Skeletal muscle satellite cell (primary cell): Measurements from ENCODE around the gene INO80B.
"Not testable (repeated sequence)": the region's sequence is repeated elsewhere in the genome, so short reads cannot be mapped to it uniquely, and the experiment has no call there.

Experiments used
- H3K27me3 ChIP-seq: 2 replicates; pipeline ENCODE4 v1.7.0; 2013; ENCODE audit warnings: low read length; ENCODE audit not compliant: control insufficient read depth, insufficient read depth
- H3K36me3 ChIP-seq: 2 replicates; pipeline ENCODE4 v1.7.0; 2013; ENCODE audit warnings: mild to moderate bottlenecking, control low read depth, low read length; ENCODE audit not compliant: insufficient read depth
- H3K4me1 ChIP-seq: 2 replicates; pipeline ENCODE4 v1.7.0; 2013; ENCODE audit warnings: low read length; ENCODE audit not compliant: control insufficient read depth, insufficient read depth
- H3K4me2 ChIP-seq: 2 replicates; pipeline ENCODE4 v1.7.0; 2013; ENCODE audit warnings: mild to moderate bottlenecking, low read length
- H3K4me3 ChIP-seq: 2 replicates; pipeline ENCODE4 v1.7.0; 2013; ENCODE audit warnings: low read length
- H3K9ac ChIP-seq: 2 replicates; pipeline ENCODE4 v1.7.0; 2013; ENCODE audit warnings: mild to moderate bottlenecking, low read depth, low read length, moderate library complexity
- H3K9me3 ChIP-seq: replicated peaks from 2 replicates; pipeline ENCODE4 v1.7.0; 2013; ENCODE audit warnings: mild to moderate bottlenecking, control low read depth, low read length

Gene INO80B

DNA sequence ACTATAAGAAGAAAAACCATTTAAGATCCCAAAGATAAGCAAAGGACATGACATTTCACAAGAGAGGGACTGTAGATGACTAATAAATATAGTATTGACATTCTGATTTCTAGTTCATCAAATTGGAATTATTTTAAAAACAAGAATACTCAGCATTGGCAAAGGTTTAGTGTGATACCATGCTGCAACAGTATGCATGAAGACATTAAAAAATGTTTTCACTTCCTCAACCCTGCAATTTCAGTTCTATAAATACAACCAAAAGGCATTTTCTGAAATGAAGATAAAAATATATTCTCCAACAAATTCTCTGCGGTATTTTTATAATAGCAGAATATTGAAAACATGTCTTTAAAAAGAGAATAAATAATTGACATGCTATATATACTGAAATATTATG, 35.5 kb upstream of the INO80B start:
- peaks cover 2% of the 10 kb centered on the region for H3K36me3 ChIP-seq
- no peaks in the 10 kb centered on the region for H3K9me3 ChIP-seq
- H3K4me3 ChIP-seq: no peak overlapping the region
- peaks cover 22% of the 10 kb centered on the region for H3K4me1 ChIP-seq
- H3K4me2 ChIP-seq: no peak overlapping the region
- H3K27me3 ChIP-seq: no peaks in the 10 kb centered on the region
- H3K9ac ChIP-seq: no peak overlapping the region

DNA sequence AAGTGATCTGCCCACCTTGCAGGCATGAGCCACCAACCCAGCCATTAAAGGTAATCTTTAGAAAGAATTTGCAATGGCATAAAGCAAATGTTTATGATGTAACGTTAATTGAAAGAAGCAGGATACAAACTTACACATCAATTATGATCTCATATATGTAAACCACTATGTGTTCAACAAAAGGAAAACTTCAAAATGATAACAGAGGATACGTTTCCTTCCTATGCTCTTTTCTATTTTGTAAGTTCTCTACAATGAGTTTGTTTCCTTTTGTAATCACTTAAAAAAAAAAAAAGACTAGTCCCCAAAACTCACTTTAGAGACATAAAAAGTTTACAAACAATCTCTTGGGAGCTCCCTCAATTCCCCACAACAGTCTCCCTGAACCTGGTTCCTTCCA, 34.9 kb upstream of the INO80B start:
- Histone ChIP-seq H3K36me3 (peaks cover 7% of the 10 kb centered on the region), H3K9me3 (no peaks in the 10 kb centered on the region), H3K4me1 (peaks cover 22% of the 10 kb centered on the region), H3K4me3 (no peak overlapping the region), H3K4me2 (no peak overlapping the region), H3K9ac (no peak overlapping the region), H3K27me3 (no peaks in the 10 kb centered on the region)

DNA sequence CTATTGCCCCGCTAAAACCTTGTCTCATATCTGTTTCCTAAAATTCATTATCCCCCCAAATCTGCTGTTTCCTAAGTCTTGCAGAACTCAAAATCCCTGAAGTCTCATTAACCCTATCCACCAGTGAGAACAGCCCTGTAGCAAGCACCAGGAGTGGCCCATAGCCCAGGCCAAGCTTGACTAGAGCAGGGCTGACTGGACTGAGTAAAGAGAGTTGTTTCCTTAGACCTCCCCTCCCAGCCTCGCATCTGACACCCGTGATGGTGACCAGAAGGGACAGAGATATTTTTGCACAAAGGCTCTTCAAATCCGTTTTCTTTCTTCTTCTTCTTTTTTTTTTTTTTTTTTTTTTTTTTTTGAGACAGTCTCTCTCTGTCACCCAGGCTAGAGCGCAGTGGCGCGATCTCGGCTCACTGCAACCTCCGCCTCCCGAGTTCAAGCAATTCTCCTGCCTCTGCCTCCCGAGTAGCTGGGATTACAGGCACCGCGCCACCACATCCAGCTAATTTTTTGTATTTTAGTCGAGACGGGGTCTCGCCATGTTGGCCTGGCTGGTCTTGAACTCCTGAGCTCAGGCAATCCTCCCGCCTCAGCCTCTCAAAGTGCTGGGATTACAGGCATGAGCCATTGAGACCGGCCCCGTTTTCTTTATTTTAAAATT, 34.3 kb upstream of the INO80B start:
- H3K27me3 ChIP-seq, H3K9me3 ChIP-seq: not testable (repeated sequence)
- peak overlapping the region; percentile 99 for H3K4me2 ChIP-seq
- H3K36me3 ChIP-seq: peaks cover 13% of the 10 kb centered on the region
- H3K4me3 ChIP-seq: peak overlapping the region; percentile 89
- H3K9ac ChIP-seq: peak overlapping the region; percentile 81
- H3K4me1 ChIP-seq: peaks cover 20% of the 10 kb centered on the region

DNA sequence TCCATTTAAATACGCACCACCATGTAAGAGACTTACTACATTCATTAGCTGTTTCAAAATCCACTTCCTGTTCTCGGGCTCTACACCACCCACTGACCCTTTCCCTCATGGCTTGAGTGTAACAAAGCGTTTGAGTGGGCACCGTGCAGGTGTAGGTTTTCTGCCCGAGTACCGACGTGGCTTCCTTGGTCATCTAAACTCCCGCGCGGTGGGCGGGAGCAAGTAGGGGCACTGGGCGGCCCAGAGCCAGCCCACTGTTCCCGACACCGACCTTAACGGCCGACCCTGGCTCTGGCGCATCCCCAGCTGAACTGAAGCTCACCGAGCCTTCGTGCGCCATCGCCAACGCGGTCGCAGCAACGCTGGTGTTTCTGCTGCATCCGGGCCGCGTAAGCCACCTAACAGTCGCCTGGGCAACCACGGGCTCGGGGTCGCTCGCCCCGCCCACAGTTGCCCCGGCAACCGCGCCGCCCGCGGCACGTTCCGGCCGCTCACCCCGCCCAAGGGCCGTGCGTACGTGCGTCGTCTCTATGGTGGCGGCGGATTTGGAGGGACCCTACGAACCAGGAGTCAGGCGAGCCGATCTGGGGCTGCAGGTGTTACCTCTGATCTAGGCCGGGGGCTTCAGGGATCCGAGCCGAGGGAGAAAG, 33.5 kb upstream of the INO80B start, which contains the start of the genes C2orf81 and WDR54:
TSS of gene C2orf81 (minus strand) at position 399 of the 650 bp plus-strand sequence. CDS start at position 340, 59 bp downstream.
TSS of gene WDR54 (plus strand) at position 510 of the 650 bp plus-strand sequence. CDS start 424 bp downstream, outside the sequence.
- H3K4me1 ChIP-seq: peaks cover 19% of the 10 kb centered on the region
- peak within 1 kb of the TSS; percentile 81 for H3K9ac ChIP-seq
- peak within 1 kb of the TSS; percentile 89 for H3K4me3 ChIP-seq
- no peaks in the 10 kb centered on the region for H3K9me3 ChIP-seq
- peaks cover 14% of the 10 kb centered on the region for H3K36me3 ChIP-seq
- H3K27me3 ChIP-seq: no peaks in the 10 kb centered on the region
- H3K4me2 ChIP-seq: peak within 1 kb of the TSS; percentile 99

DNA sequence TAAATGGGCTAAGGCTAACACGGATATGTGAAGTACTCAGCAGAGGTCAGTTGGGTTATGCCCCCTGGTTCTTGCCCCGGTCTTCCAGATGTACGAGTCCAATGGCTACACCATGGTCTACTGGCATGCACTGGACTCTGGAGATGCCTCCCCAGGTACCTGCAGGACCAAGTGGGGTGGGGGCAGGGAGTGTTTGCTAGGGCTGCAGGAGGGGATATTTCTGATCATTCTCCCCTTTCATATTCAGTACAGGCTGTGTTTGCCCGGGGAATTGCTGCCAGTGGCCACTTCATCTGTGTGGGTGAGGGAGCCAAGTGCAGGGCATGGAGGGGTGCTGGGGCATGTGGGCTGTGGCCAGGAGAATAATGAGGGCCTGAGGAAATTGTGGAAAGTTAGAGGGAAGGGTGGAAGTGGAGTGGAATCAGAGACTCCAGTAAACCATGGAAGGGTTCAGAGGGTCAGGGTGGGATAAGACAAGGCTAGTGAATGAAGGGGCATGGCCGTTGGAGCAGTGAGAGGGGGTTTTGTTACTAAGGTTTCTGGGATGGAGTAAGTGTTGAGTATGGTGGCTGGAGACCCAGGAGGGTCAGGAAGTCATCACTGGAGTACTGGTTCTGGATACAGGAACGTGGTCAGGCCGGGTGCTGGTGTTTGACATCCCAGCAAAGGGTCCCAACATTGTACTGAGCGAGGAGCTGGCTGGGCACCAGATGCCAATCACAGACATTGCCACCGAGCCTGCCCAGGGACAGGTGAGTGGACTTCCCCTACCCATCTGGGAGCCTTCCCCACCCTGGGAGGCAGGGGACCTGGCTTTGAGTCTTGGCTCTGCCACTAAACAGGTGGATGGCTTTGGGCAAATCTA, 31.4 kb upstream of the INO80B start:
- Histone ChIP-seq H3K36me3 (peaks cover 30% of the 10 kb centered on the region), H3K27me3 (no peaks in the 10 kb centered on the region), H3K4me2 (no peak overlapping the region), H3K4me3 (no peak overlapping the region), H3K4me1 (peaks cover 19% of the 10 kb centered on the region), H3K9ac (no peak overlapping the region), H3K9me3 (no peaks in the 10 kb centered on the region)

DNA sequence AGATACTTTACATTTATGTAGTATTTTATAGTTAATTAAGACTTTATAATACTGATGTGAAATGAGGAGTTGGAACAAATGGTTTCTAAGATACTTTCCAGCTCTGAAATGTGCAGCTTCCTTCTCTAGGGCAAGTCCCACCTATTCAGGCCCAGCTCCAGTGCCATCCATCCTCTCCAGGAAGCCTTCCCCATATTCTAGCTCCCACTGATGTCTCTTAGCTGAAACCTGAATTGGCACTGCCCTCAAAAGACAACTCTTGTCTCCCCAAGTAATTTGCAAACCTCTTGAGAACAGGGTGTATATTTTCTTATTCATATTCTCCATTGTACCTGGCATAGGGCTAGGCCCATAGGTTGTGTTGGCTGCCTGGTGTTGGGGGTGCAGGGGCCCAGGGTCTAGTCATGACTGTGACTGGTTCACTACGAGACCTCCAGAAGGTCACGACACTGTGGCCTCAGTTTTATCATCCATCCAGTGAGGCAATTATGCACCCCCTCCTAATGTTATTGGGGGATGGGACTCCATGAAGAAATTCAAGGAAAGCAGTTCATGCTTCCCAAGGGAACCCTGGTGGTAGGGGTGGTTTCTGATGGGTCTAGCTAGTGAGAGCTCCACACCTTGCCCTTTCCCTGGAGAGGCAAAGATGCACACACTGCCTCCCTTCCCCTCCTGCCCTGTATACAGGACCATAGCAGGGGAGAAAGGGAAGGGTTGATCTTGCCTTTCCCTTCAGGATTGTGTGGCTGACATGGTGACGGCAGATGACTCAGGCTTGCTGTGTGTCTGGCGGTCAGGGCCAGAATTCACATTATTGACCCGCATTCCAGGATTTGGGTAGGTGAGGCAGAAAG, 30.5 kb upstream of the INO80B start:
- H3K4me3 ChIP-seq: no peak overlapping the region
- H3K4me1 ChIP-seq: peaks cover 19% of the 10 kb centered on the region
- no peak overlapping the region for H3K9ac ChIP-seq

DNA sequence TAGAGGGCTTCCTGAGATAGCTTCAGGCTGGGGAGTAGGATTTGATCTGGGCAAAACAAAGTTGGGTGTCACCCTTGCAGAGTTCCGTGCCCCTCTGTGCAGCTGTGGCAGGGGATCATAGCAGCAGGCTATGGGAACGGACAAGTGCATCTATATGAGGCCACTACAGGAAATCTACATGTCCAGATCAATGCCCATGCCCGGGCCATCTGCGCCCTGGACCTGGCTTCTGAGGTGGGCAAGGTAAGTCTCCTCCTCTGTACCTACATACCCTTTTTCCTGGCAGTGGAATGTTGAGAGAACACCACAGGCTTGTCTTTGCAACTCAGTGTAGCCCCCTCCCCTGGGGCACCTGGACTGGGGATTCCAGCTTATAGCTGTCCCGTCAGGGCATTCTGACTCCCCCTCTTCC, 29.9 kb upstream of the INO80B start:
- H3K4me3 ChIP-seq: no peak overlapping the region
- H3K9me3 ChIP-seq: no peaks in the 10 kb centered on the region
- no peak overlapping the region for H3K4me2 ChIP-seq
- no peaks in the 10 kb centered on the region for H3K27me3 ChIP-seq
- H3K36me3 ChIP-seq: peaks cover 45% of the 10 kb centered on the region
- H3K9ac ChIP-seq: no peak overlapping the region
- peaks cover 19% of the 10 kb centered on the region for H3K4me1 ChIP-seq

More for the DNA sequence above, 30.5 kb upstream of the INO80B start:
- Histone ChIP-seq H3K27me3 (no peaks in the 10 kb centered on the region), H3K4me2 (no peak overlapping the region), H3K36me3 (peaks cover 39% of the 10 kb centered on the region), H3K9me3 (no peaks in the 10 kb centered on the region)

DNA sequence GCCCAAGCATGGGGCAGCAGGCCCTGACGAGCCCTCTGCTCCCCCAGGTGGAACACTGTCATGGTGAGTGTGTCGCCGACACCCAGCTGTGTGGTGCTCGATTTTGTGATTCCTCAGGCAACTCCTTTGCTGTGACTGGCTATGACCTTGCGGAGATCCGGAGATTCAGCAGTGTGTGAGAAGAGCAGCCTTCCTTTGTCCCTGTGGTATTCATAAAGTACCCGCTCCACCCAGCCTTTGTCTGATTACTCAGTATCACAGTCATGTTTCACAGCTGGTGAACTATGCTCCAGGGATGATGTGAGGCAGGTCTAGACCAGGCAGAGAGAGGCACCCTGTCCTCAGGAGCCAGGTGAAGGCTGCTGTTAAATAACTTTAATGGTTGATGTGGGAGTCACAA, 29.4 kb upstream of the INO80B start:
- H3K4me3 ChIP-seq: no peak overlapping the region
- peaks cover 50% of the 10 kb centered on the region for H3K36me3 ChIP-seq
- H3K27me3 ChIP-seq: no peaks in the 10 kb centered on the region
- H3K4me1 ChIP-seq: peaks cover 19% of the 10 kb centered on the region
- H3K4me2 ChIP-seq: no peak overlapping the region
- no peak overlapping the region for H3K9ac ChIP-seq
- no peaks in the 10 kb centered on the region for H3K9me3 ChIP-seq

DNA sequence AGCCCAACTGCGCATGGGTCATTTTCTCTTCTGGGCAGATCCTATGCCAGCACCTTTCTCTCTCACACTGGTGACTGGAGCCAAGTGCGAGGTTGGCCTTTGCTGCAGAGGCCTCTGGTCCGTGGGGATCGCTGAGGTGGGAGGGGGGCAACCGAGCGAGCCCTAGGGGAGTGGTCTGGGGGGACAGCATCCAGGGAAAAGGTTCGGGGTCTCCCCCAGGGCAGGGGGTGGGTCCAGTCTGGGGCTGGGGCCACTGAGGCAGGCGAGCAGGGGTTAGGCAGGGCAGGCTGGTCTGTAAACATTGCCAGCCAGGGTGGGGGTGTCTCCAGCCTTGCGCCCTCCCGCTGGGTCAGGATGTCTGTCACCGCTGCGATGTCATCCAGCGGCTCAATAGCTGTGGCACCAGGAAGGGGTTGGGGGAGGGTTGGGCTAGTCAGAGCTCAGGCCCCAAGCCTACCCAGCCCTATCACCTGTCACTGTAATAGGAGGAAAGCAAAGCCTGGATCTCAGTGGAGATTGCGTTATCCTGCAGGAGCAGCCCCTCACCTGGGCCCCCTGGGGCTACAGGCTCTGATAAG, 28.6 kb upstream of the INO80B start:
- Histone ChIP-seq H3K4me2 (no peak overlapping the region), H3K4me3 (no peak overlapping the region), H3K9me3 (no peaks in the 10 kb centered on the region), H3K36me3 (peaks cover 57% of the 10 kb centered on the region), H3K9ac (no peak overlapping the region), H3K4me1 (peaks cover 16% of the 10 kb centered on the region), H3K27me3 (no peaks in the 10 kb centered on the region)

DNA sequence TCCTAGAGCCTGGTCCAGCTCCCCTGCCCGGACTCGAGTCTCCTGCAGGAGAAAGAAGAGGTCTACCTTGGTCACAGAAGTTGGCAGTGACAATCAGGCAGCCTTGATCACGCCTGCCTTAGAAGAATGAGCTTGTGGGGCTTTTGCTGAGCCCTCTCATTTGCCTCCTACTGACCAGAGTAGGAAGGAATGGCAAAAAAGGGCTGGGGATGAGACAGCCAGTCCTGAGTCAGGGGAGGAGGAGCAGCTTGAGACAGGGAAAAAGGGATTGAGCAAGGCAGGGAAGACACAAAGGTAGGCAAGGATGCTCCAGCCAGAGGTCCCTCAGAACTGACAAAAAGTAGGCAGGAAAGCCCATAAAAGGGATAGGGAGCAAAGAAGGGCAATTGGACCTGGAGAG, 27.3 kb upstream of the INO80B start:
- Histone ChIP-seq H3K4me2 (no peak overlapping the region), H3K36me3 (peaks cover 69% of the 10 kb centered on the region), H3K9ac (no peak overlapping the region), H3K4me1 (peaks cover 11% of the 10 kb centered on the region), H3K4me3 (no peak overlapping the region), H3K9me3 (no peaks in the 10 kb centered on the region), H3K27me3 (no peaks in the 10 kb centered on the region)
